Adrenal gland (tissue), 5 donors: ENCODE results near the gene CRACR2A.

Experiments
- POLR2A ChIP-seq, 2 donors: fragments of 450-650 bp; IDR thresholded peaks; one replicate each; pipeline ENCODE4 v1.6.1; 2017; ENCODE audit warnings: antibody characterized with exemption in 2 of 2, mild to moderate bottlenecking in 2 of 2, moderate library complexity in 1 of 2
- TF ChIP-seq, protein P1 (sequence below), 6 experiments: fragments of 450-650 bp in 4 of 6; fragments of 200-600 bp in 2 of 6; sonication (generic) in 1 of 6; IDR thresholded peaks; 1 replicate in 5 of 6; 2 replicates in 1 of 6; pipeline versions ENCODE4 v1.5.1 to v1.8.0; 2016 to 2021; ENCODE audit warnings: antibody characterized with exemption in 6 of 6, mild to moderate bottlenecking in 2 of 6, moderate library complexity in 1 of 6
- donor health status: DM: no; HTN: no; CAD: no.

DNA sequence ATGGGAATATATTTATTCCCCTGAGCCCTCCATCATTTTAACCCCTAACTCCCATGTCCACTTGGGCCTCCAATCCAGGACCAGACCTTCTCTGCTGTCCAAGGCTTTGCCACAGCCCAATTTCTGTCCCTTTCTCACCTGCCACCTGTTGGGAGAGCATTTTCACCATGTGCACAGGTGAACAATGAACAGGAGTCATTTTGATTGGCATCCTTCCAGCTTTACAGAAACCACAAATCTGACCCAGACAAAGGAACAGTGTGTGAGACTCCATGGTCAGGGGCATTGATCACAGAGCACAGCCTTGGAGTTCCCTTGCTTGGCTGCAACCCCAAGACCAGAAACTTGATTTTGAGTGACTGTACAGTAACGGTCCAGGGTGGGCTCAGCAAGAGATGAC lies 91.9 kb downstream of the CRACR2A start:
- TF ChIP-seq, protein P1, sequence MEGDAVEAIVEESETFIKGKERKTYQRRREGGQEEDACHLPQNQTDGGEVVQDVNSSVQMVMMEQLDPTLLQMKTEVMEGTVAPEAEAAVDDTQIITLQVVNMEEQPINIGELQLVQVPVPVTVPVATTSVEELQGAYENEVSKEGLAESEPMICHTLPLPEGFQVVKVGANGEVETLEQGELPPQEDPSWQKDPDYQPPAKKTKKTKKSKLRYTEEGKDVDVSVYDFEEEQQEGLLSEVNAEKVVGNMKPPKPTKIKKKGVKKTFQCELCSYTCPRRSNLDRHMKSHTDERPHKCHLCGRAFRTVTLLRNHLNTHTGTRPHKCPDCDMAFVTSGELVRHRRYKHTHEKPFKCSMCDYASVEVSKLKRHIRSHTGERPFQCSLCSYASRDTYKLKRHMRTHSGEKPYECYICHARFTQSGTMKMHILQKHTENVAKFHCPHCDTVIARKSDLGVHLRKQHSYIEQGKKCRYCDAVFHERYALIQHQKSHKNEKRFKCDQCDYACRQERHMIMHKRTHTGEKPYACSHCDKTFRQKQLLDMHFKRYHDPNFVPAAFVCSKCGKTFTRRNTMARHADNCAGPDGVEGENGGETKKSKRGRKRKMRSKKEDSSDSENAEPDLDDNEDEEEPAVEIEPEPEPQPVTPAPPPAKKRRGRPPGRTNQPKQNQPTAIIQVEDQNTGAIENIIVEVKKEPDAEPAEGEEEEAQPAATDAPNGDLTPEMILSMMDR (IDR thresholded peaks at IDR 0.05): no peak
- no peak for TF ChIP-seq POLR2A (IDR thresholded peaks at IDR 0.05)
